ENCODE measurements around the gene TMEM80. TPM values are rescaled to one million over a fixed set of nuclear protein-coding genes. Genes with fewer than 3 reads are reported as not detected.

Gene TMEM80
- total RNA-seq, 2 experiments from 2014 or later, result 9.5 to 9.8 TPM

GRCh38 chr11:694563-695287, 891 bp upstream of the TMEM80 start, which contains the start of gene DEAF1:
TSS of gene DEAF1 (minus strand) at chr11:695222. CDS start at chr11:695047, 175 bp downstream.
- Mint-ChIP-seq H3K9me3 (no peaks in the 10 kb centered on the region), H3K4me3 (peak within 1 kb of the TSS; percentile 85), H3K27ac (peak within 1 kb of the TSS; percentile 93), H3K27me3 (no peaks in the 10 kb centered on the region), H3K36me3 (peaks cover 8% of the 10 kb centered on the region), H3K4me1 (ENCODE audit: low read depth) (peaks cover 53% of the 10 kb centered on the region)
- POLR2A ChIA-PET, result interaction anchor here (1.4 to 1.8 kb wide), 2 partner anchors 27 to 31 kb away, joined by 4 to 13 read pairs; no protein-coding TSS in a partner anchor
- DNase-seq, result peak; percentile 99
- CTCF ChIA-PET, result interaction anchor here (1.2 to 4.0 kb wide), 7 partner anchors 9 to 139 kb away, joined by 4 to 44 read pairs (median 5); no protein-coding TSS in a partner anchor
- intact Hi-C loops (cut with micrococcal nuclease), result loop anchor here (1.0 to 5.0 kb wide), 4 partner anchors 53 to 157 kb away; partner anchors contain the start of genes HRAS, LRRC56 and TALDO1

DNA sequence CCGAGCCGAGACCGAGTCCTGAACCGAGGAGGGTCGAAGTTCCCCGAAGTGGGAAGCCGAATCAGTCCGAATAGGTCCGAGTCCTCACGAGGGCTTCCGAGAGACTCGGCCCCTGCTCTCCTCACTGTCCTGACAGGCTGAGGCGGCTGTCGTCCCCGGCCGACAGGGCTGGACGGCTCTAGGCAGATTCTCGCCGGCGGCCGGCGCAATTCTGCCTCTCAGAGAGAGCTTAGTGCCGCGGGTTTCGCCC, 403 bp upstream of the TMEM80 start:
- POLR2A ChIA-PET, result interaction anchor here (0.9 to 1.8 kb wide), 5 partner anchors 12 to 159 kb away, joined by 3 to 13 read pairs (median 4); no protein-coding TSS in a partner anchor
- H3K4me1 Mint-ChIP-seq (ENCODE audit: low read depth), result peaks cover 53% of the 10 kb centered on the region
- no peak for DNase-seq
- no peaks in the 10 kb centered on the region for H3K27me3 Mint-ChIP-seq
- peaks cover 8% of the 10 kb centered on the region for H3K36me3 Mint-ChIP-seq
- intact Hi-C loops (cut with micrococcal nuclease), result loop anchor here (1.0 to 5.0 kb wide), 4 partner anchors 52 to 158 kb away; partner anchors contain the start of genes HRAS, LRRC56 and TALDO1
- H3K27ac Mint-ChIP-seq, result peak overlapping the region; percentile 93
- H3K9me3 Mint-ChIP-seq, result no peaks in the 10 kb centered on the region
- peak overlapping the region; percentile 85 for H3K4me3 Mint-ChIP-seq
- CTCF ChIA-PET, result interaction anchor here (0.9 to 4.0 kb wide), 9 partner anchors 9 to 140 kb away, joined by 4 to 44 read pairs (median 5); no protein-coding TSS in a partner anchor

GRCh38 chr11:696955-697491, 1.4 kb downstream of the TMEM80 start:
- no peak for DNase-seq
- Mint-ChIP-seq H3K4me1 (ENCODE audit: low read depth) (peaks cover 36% of the 10 kb centered on the region), H3K27me3 (no peaks in the 10 kb centered on the region), H3K9me3 (no peaks in the 10 kb centered on the region), H3K4me3 (peak overlapping the region; percentile 85), H3K27ac (peak overlapping the region; percentile 13), H3K36me3 (peaks cover 4% of the 10 kb centered on the region)
- ChIA-PET CTCF (interaction anchor here (0.6 to 4.0 kb wide), 9 partner anchors 8 to 344 kb away, joined by 3 to 44 read pairs (median 4); no protein-coding TSS in a partner anchor), POLR2A (interaction anchor here (1.2 to 1.8 kb wide), 2 partner anchors 51 to 161 kb away, joined by 3 to 6 read pairs; no protein-coding TSS in a partner anchor)
- intact Hi-C loops (cut with micrococcal nuclease), result loop anchor here (1.0 to 5.0 kb wide), 2 partner anchors 26 to 160 kb away; partner anchors contain the start of genes HRAS and LRRC56

- ChIA-PET CTCF (interaction anchor here (0.9 to 4.0 kb wide), 7 partner anchors 8 to 179 kb away, joined by 3 to 44 read pairs (median 4); no protein-coding TSS in a partner anchor), POLR2A (no interaction called here)
- intact Hi-C loops (cut with micrococcal nuclease), result loop anchor here (5.0 kb wide), 1 partner anchor 161 kb away; the partner anchor contains the start of genes HRAS and LRRC56
- H3K4me3 Mint-ChIP-seq, result peak overlapping the region; percentile 9
- no peaks in the 10 kb centered on the region for H3K27me3 Mint-ChIP-seq
- peak overlapping the region; percentile 18 for H3K27ac Mint-ChIP-seq
- DNase-seq, result no peak
- peaks cover 30% of the 10 kb centered on the region for H3K4me1 Mint-ChIP-seq (ENCODE audit: low read depth)
- peaks cover 4% of the 10 kb centered on the region for H3K36me3 Mint-ChIP-seq
- H3K9me3 Mint-ChIP-seq, result no peaks in the 10 kb centered on the region
Observed at GRCh38 chr11:697811-698311, 2.2 kb downstream of the TMEM80 start.

DNA sequence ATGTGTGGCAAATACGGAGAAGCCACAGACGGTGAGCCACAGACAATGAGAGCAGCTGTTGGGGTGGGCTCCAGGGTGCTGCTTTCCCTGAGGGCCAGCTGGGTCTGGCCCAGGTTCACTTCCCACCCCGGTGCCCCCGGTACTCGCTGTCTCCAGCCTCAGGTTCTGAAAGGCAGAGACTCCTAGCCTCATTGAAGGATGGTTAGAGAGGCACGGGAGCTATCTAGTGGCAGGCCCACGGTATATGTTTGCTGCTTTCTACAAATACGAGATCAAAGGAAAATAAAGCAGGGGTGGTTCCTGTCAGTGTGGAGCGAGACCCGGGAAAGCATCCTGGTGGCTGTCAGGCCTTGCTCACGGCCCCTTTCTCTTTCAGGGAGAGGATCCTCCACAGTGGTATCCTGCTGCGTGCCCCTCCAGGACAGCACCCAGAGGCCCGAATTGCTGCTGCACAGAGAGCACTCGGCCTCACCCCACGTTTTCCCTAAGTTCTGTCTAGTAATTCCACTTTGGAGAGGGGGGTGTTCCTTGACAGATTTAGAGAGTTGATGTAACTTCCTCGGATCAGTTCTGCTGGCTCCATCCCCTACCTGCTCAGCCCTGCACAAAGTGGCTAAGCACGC, 3.0 kb downstream of the TMEM80 start:
- Mint-ChIP-seq H3K4me3 (no peak overlapping the region), H3K9me3 (no peaks in the 10 kb centered on the region), H3K27me3 (no peaks in the 10 kb centered on the region), H3K27ac (no peak overlapping the region), H3K4me1 (ENCODE audit: low read depth) (peaks cover 22% of the 10 kb centered on the region), H3K36me3 (peaks cover under 1% of the 10 kb centered on the region)
- intact Hi-C loops (cut with micrococcal nuclease), result loop anchor here (5.0 kb wide), 1 partner anchor 161 kb away; the partner anchor contains the start of genes HRAS and LRRC56
- no peak for DNase-seq
- ChIA-PET POLR2A (no interaction called here), CTCF (interaction anchor here (1.2 to 4.0 kb wide), 3 partner anchors 25 to 144 kb away, joined by 3 to 44 read pairs (median 4); no protein-coding TSS in a partner anchor)

DNA sequence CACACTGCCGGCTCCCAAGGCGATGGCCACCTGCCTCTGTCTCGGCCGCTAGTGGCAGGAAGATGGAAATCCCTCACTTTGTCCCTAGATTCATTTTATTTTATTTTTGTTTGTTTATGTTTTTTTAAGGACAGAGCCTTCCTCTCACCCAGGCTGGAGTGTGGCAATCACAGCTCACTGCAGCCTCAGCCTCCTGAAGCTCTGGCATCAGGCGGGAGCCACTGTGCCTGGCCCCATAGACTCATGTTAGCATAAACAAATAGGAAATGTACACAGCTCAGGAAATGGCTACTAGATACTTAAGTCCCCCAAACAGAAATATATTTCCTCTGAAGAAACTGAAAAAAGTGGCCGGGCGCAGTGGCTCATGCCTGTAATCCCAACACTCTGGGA, 3.5 kb downstream of the TMEM80 start:
- no peak for DNase-seq
- peaks cover 20% of the 10 kb centered on the region for H3K4me1 Mint-ChIP-seq (ENCODE audit: low read depth)
- CTCF ChIA-PET, result interaction anchor here (1.7 kb wide), 1 partner anchor 144 kb away, joined by 4 read pairs; no protein-coding TSS in a partner anchor
- no peaks in the 10 kb centered on the region for H3K36me3 Mint-ChIP-seq
- H3K27ac Mint-ChIP-seq, result no peak overlapping the region
- H3K4me3 Mint-ChIP-seq, result no peak overlapping the region
- intact Hi-C loops (cut with micrococcal nuclease), result loop anchor here (5.0 kb wide), 1 partner anchor 162 kb away; the partner anchor contains the start of genes HRAS and LRRC56
- H3K27me3 Mint-ChIP-seq, result no peaks in the 10 kb centered on the region
- no peaks in the 10 kb centered on the region for H3K9me3 Mint-ChIP-seq
- POLR2A ChIA-PET, result no interaction called here

DNA sequence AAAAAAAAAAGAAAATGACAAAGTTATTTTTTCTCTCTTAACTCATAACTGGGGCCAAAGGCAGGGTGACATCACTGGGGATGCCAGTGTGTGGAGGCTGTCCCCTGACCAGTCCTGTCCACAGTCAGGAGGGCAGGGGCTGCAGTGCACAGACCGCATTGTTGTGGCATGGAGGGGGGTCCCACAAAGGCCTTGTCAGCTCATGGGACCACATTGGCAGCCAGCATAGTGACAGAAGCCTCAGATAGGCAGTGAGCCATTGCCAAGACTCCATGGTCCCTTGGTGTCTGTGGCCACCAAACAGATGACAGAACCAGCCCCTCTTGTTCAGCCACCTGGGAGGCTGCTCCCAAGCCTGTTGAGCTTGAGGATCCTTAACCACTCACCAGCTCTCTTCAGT, 4.1 kb downstream of the TMEM80 start:
- Mint-ChIP-seq H3K27ac (no peak overlapping the region), H3K4me3 (no peak overlapping the region), H3K36me3 (no peaks in the 10 kb centered on the region), H3K9me3 (no peaks in the 10 kb centered on the region), H3K4me1 (ENCODE audit: low read depth) (peaks cover 20% of the 10 kb centered on the region), H3K27me3 (no peaks in the 10 kb centered on the region)
- POLR2A ChIA-PET, result no interaction called here
- CTCF ChIA-PET, result no interaction called here
- no peak for DNase-seq
- intact Hi-C loops (cut with micrococcal nuclease), result loop anchor here (5.0 kb wide), 1 partner anchor 162 kb away; the partner anchor contains the start of genes HRAS and LRRC56

GRCh38 chr11:701741-702461, 6.3 kb downstream of the TMEM80 start:
- Mint-ChIP-seq H3K27me3 (peaks cover 4% of the 10 kb centered on the region), H3K4me1 (ENCODE audit: low read depth) (peaks cover 19% of the 10 kb centered on the region), H3K4me3 (no peak overlapping the region), H3K27ac (no peak overlapping the region), H3K36me3 (no peaks in the 10 kb centered on the region), H3K9me3 (no peaks in the 10 kb centered on the region)
- ChIA-PET POLR2A (no interaction called here), CTCF (no interaction called here)
- intact Hi-C loops (cut with micrococcal nuclease), result no loop called here
- no peak for DNase-seq

- peaks cover 11% of the 10 kb centered on the region for H3K4me1 Mint-ChIP-seq (ENCODE audit: low read depth)
- POLR2A ChIA-PET, result no interaction called here
- CTCF ChIA-PET, result interaction anchor here (0.9 to 2.2 kb wide), 2 partner anchors 23 to 41 kb away, joined by 3 to 7 read pairs; no protein-coding TSS in a partner anchor
- H3K27me3 Mint-ChIP-seq, result peaks cover 9% of the 10 kb centered on the region
- no peak overlapping the region for H3K27ac Mint-ChIP-seq
- no peak overlapping the region for H3K4me3 Mint-ChIP-seq
- H3K36me3 Mint-ChIP-seq, result no peaks in the 10 kb centered on the region
- intact Hi-C loops (cut with micrococcal nuclease), result no loop called here
- no peak for DNase-seq
- no peaks in the 10 kb centered on the region for H3K9me3 Mint-ChIP-seq
Observed at GRCh38 chr11:702462-703461, 7.1 kb downstream of the TMEM80 start.

GRCh38 chr11:703506-703905, 7.9 kb downstream of the TMEM80 start:
- ChIA-PET POLR2A (no interaction called here), CTCF (interaction anchor here (0.9 to 2.2 kb wide), 3 partner anchors 8 to 41 kb away, joined by 3 to 7 read pairs (median 4); partner anchors contain the start of genes DEAF1 and TMEM80)
- intact Hi-C loops (cut with micrococcal nuclease), result no loop called here

More at GRCh38 chr11:703506-703905, 7.9 kb downstream of the TMEM80 start:
- Mint-ChIP-seq H3K4me1 (ENCODE audit: low read depth) (peaks cover 5% of the 10 kb centered on the region), H3K4me3 (no peak overlapping the region), H3K27ac (no peak overlapping the region), H3K36me3 (no peaks in the 10 kb centered on the region), H3K27me3 (peaks cover 12% of the 10 kb centered on the region), H3K9me3 (no peaks in the 10 kb centered on the region)
- no peak for DNase-seq
